ENCODE results near the gene IL1RAPL1.
A peak's percentile ranks its signal among the peaks of the same experiment; 100 is the strongest.

IL1RAPL1 gene

GRCh38 chrX:29643181-29643580, 1055.9 kb downstream of the IL1RAPL1 start:
- DNase-seq (ENCODE audit: low read depth in 2 of 2), result no peak

GRCh38 chrX:29648161-29648560, 1060.9 kb downstream of the IL1RAPL1 start:
- no peak for DNase-seq (ENCODE audit: low read depth in 2 of 2)

- DNase-seq (ENCODE audit: low read depth in 2 of 2), result peak; percentile 40 to 45
Measured at GRCh38 chrX:29652484-29652883, 1065.2 kb downstream of the IL1RAPL1 start.

- no peak for DNase-seq (ENCODE audit: low read depth in 2 of 2)
Measured at GRCh38 chrX:29653721-29654120, 1066.5 kb downstream of the IL1RAPL1 start.

- DNase-seq (ENCODE audit: low read depth in 2 of 2), result no peak
Measured at GRCh38 chrX:29659911-29660310, 1072.7 kb downstream of the IL1RAPL1 start.

- DNase-seq (ENCODE audit: low read depth in 2 of 2), result no peak
Measured at GRCh38 chrX:29661290-29661689, 1074.0 kb downstream of the IL1RAPL1 start.

GRCh38 chrX:29662101-29662500, 1074.9 kb downstream of the IL1RAPL1 start:
- DNase-seq (ENCODE audit: low read depth in 2 of 2), result no peak

GRCh38 chrX:29662759-29663503, 1075.7 kb downstream of the IL1RAPL1 start:
- DNase-seq (ENCODE audit: low read depth in 2 of 2), result peak; percentile 42 to 60

- no peak for DNase-seq (ENCODE audit: low read depth in 2 of 2)
Measured at GRCh38 chrX:29665532-29665931, 1078.3 kb downstream of the IL1RAPL1 start.

- DNase-seq (ENCODE audit: low read depth in 2 of 2), result peak in 1 of 2 experiments; percentile 46
Measured at GRCh38 chrX:29666366-29666765, 1079.1 kb downstream of the IL1RAPL1 start.

- no peak for DNase-seq (ENCODE audit: low read depth in 2 of 2)
Measured at GRCh38 chrX:29671421-29671820, 1084.2 kb downstream of the IL1RAPL1 start.

GRCh38 chrX:29687687-29688086, 1100.4 kb downstream of the IL1RAPL1 start:
- DNase-seq (ENCODE audit: low read depth in 2 of 2), result peak in 1 of 2 experiments; percentile 15

GRCh38 chrX:29690061-29690460, 1102.8 kb downstream of the IL1RAPL1 start:
- DNase-seq (ENCODE audit: low read depth in 2 of 2), result peak in 1 of 2 experiments; percentile 34

- no peak for DNase-seq (ENCODE audit: low read depth in 2 of 2)
Measured at GRCh38 chrX:29691044-29691443, 1103.8 kb downstream of the IL1RAPL1 start.

GRCh38 chrX:29693912-29694311, 1106.7 kb downstream of the IL1RAPL1 start:
- DNase-seq (ENCODE audit: low read depth in 2 of 2), result no peak

GRCh38 chrX:29699239-29699638, 1112.0 kb downstream of the IL1RAPL1 start:
- no peak for DNase-seq (ENCODE audit: low read depth in 2 of 2)

- no peak for DNase-seq (ENCODE audit: low read depth in 2 of 2)
Measured at GRCh38 chrX:29707088-29707487, 1119.8 kb downstream of the IL1RAPL1 start.

GRCh38 chrX:29721152-29721551, 1133.9 kb downstream of the IL1RAPL1 start:
- no peak for DNase-seq (ENCODE audit: low read depth in 2 of 2)

GRCh38 chrX:29724316-29724715, 1137.1 kb downstream of the IL1RAPL1 start:
- no peak for DNase-seq (ENCODE audit: low read depth in 2 of 2)

GRCh38 chrX:29726811-29727210, 1139.6 kb downstream of the IL1RAPL1 start:
- DNase-seq (ENCODE audit: low read depth in 2 of 2), result no peak

GRCh38 chrX:29728639-29729038, 1141.4 kb downstream of the IL1RAPL1 start:
- DNase-seq (ENCODE audit: low read depth in 2 of 2), result no peak

- DNase-seq (ENCODE audit: low read depth in 2 of 2), result no peak
Measured at GRCh38 chrX:29744966-29745365, 1157.7 kb downstream of the IL1RAPL1 start.

- DNase-seq (ENCODE audit: low read depth in 2 of 2), result peak; percentile 49 to 55
Measured at GRCh38 chrX:29746326-29746725, 1159.1 kb downstream of the IL1RAPL1 start.

GRCh38 chrX:29762006-29762405, 1174.8 kb downstream of the IL1RAPL1 start:
- no peak for DNase-seq (ENCODE audit: low read depth in 2 of 2)
